HUES6 (cell line): ENCODE data around the gene RALB.
"Not testable (repeated sequence)": the region's sequence is repeated elsewhere in the genome, so short reads cannot be mapped to it uniquely, and the experiment has no call there.

ENCODE experiments used
- H3K27ac ChIP-seq: 2 replicates; pipeline ENCODE4 v1.7.0; 2013; ENCODE audit warnings: low read depth, mild to moderate bottlenecking, low read length, inconsistent platforms
- H3K27me3 ChIP-seq: 2 replicates; pipeline ENCODE4 v1.6.1; 2013; ENCODE audit warnings: low read length; ENCODE audit not compliant: control insufficient read depth, insufficient read depth
- H3K36me3 ChIP-seq: 2 replicates; pipeline ENCODE4 v1.6.1; 2013; ENCODE audit warnings: low read length; ENCODE audit not compliant: control insufficient read depth, insufficient read depth
- H3K4me1 ChIP-seq: 2 replicates; pipeline ENCODE4 v1.6.1; 2013; ENCODE audit warnings: low read length; ENCODE audit not compliant: control insufficient read depth, insufficient read depth
- H3K4me3 ChIP-seq: 2 replicates; pipeline ENCODE4 v1.5.1; 2013; ENCODE audit warnings: low read depth, low read length
- H3K9ac ChIP-seq: one replicate; pipeline ENCODE4 v1.6.1; 2013; ENCODE audit warnings: mild to moderate bottlenecking, low read length
- H3K9me3 ChIP-seq: 2 replicates; pipeline ENCODE4 v1.6.1; 2013; ENCODE audit warnings: low read depth, low read length; ENCODE audit not compliant: control insufficient read depth, insufficient read depth

The RALB gene

DNA sequence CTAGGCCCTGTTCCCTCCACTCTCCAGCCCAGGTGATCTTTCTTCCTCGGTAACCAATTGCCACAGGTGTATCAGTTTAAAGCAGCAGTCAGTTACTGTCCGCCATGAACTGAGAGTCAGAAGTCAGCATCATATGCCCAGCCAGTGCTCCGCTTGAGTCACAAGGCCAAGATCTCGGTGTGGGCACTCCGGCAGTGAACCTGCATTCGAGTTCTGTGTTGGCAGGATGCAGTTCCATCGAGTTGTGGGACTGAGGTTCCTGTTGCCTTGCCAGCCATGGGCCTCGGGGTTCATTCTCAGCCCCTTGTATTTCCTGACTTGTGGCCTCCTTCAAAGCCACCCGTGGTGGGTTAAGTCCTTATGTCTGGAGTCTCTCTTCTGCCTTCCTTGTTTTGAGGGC is 26.3 kb upstream of the RALB start:
- peaks cover 39% of the 10 kb centered on the region for H3K27me3 ChIP-seq
- no peak overlapping the region for H3K9ac ChIP-seq
- peaks cover 8% of the 10 kb centered on the region for H3K9me3 ChIP-seq
- H3K4me3 ChIP-seq = no peak overlapping the region
- 0 out of 2 replicates have a peak, but pooled peaks cover 7% of the 10 kb centered on the region for H3K36me3 ChIP-seq
- peaks cover 6% of the 10 kb centered on the region; the same call in 1 of the 2 replicates for H3K4me1 ChIP-seq
- no peak overlapping the region for H3K27ac ChIP-seq

DNA sequence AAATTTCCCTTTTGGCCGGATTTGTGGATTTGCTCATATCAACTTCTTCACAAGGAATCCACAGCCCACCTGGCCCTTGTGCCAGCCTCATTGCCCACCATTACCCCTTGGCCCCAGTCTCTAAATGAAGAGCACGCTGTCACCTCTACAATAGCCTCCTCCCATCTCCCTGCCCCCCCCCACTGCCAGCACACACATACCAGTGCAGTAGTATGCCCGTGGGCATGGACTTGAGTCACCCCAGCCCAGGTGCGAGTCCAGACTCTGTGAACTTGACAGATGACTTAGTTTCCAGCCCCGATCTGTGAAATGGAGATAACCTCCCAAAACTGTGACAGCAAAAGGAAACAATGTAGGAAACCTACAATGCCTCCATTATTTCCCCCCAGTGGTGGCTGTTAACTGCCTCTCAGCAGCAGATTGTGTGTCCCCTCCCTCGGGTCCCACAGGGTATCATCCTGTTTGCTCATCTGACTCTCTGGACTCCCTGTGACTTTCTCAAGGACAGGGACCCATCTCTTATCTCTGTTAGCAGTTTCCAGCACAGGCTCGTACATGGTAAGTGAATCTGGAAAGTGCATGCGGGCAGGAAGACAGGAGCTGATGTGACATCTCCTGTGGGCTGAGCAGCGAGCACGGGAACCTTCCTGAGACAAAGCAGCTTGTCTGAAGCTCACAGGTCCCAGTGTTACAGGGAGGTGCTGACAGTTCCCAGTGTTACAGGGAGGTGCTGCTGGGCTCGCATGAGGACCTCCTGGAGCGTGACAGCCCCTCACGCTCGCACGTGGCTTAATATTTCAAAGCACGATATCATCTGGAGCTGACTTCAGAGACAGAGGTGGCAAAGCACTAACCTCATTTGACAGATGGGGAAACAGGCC is 25.3 kb upstream of the RALB start:
- peaks cover 6% of the 10 kb centered on the region; the same call in 1 of the 2 replicates for H3K4me1 ChIP-seq
- 0 out of 2 replicates have a peak, but pooled peaks cover 2% of the 10 kb centered on the region for H3K36me3 ChIP-seq
- peaks cover 4% of the 10 kb centered on the region for H3K9me3 ChIP-seq
- H3K27ac ChIP-seq = no peak overlapping the region
- no peak overlapping the region for H3K9ac ChIP-seq
- H3K27me3 ChIP-seq = peaks cover 35% of the 10 kb centered on the region
- H3K4me3 ChIP-seq = no peak overlapping the region

DNA sequence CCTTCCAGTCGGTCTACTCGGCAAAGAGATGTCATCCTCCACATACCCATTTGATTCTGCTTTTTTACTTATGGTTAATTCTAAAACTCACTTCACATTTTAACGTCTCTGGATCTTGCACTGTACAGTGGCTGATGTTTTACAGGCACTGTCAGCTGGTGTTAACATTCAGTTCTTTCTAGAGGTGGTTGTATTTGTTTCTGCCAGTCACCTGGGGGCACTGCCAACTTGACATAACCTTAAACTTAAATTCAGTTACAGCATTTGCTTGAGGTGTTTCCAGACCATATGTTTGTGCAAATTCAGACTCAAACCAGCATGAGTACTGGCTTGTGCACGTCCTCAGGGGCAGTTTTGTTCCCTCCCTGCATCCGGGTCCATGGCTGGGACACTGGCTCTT is 24.1 kb upstream of the RALB start:
- Histone ChIP-seq H3K36me3 (no peaks in the 10 kb centered on the region), H3K4me3 (no peak overlapping the region), H3K9ac (no peak overlapping the region), H3K9me3 (no peaks in the 10 kb centered on the region), H3K4me1 (peaks cover 6% of the 10 kb centered on the region; the same call in 1 of the 2 replicates), H3K27ac (no peak overlapping the region), H3K27me3 (peaks cover 29% of the 10 kb centered on the region)

DNA sequence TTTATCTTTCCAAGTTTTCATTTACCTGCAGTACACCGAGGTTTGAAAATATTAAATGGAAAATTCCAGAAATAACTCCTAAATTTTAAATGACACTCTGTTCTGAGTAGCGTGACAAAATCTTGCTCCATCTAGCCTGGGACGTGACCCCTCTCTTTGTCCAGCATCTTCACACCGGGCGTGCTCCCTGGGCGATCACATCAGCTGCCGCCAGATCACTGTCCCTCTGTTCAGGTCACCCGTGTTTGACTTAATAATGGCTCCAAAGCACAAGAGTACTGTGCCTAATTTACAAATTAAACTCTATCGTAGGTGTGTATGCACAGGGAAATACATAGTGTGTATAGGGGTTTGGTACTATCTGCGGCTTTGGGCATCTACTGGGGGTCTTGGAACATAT is 23.3 kb upstream of the RALB start:
- Histone ChIP-seq H3K27ac (no peak overlapping the region), H3K27me3 (peaks cover 21% of the 10 kb centered on the region), H3K9ac (no peak overlapping the region), H3K4me3 (no peak overlapping the region), H3K9me3 (no peaks in the 10 kb centered on the region), H3K36me3 (no peaks in the 10 kb centered on the region), H3K4me1 (no peaks in the 10 kb centered on the region)

DNA sequence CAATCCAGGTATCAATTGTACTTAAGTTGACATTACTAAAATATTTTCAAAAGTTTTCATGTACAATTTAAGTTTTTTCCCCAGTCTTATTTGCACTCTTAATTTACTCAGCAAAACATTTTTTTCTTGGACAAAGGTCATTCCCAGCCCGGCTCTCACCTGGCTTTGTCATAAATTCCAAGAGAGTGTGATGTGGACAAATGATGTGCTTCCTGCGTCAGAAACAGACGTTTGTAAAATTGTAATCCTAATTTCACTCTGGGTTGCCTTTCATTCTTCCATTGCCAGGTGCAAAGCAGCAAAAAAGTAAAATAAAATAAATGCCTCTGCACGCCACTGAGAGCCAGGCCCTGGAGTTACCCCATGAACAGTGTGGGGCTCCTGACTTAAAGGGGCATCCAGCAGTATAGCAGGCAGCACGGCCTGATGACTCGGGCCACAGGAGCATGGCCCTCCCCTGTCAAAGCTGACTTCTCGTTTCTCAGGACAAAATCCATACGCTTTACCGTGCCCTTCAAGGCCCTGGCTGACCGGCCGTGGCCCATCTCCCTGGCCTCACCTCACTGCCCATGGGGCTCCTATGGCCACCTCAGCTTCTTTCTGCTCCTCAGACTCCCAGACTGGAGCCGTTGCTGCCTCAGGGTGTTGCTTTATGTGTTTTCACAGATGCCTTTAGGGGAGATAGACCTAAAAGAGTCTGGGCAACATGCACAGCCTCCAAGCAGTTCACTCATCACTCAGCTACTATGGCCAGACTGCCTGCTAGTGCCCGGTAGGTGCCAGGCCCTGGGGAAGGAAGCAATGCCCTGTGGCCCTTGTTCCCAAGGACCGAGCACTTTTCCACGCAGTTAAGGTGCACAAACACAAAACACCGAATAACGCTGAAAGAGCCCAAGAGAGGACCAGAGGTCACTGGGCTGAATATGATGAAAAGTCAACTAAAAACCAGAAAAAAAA is 21.9 kb upstream of the RALB start:
- no peaks in the 10 kb centered on the region for H3K9me3 ChIP-seq
- H3K27me3 ChIP-seq = peaks cover 8% of the 10 kb centered on the region
- no peaks in the 10 kb centered on the region for H3K36me3 ChIP-seq
- H3K4me3 ChIP-seq = no peak overlapping the region
- H3K9ac ChIP-seq = no peak overlapping the region
- no peaks in the 10 kb centered on the region for H3K4me1 ChIP-seq
- no peak overlapping the region for H3K27ac ChIP-seq

DNA sequence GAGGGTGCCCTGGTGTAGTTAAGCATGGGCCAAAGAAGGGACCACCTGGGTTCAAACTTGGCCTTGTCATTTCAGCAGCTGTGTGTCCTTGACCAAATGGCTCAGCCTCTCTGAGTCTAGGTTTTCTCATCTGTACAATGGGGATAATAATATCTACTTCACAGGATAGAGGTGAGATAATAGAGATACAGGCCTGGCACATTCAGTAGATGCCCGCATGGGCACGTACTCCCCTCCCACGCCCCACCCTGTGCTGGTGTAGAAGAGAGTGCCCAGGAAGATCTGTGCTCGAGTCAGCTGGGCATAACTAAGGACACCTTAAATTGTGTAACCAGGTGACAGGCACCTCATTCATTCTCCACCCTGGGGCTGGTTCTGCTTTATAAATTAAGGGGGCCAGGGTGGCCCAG is 21.1 kb upstream of the RALB start:
- Histone ChIP-seq H3K27ac (no peak overlapping the region), H3K9ac (no peak overlapping the region), H3K36me3 (no peaks in the 10 kb centered on the region), H3K27me3 (no peaks in the 10 kb centered on the region), H3K4me1 (no peaks in the 10 kb centered on the region), H3K4me3 (no peak overlapping the region), H3K9me3 (no peaks in the 10 kb centered on the region)

DNA sequence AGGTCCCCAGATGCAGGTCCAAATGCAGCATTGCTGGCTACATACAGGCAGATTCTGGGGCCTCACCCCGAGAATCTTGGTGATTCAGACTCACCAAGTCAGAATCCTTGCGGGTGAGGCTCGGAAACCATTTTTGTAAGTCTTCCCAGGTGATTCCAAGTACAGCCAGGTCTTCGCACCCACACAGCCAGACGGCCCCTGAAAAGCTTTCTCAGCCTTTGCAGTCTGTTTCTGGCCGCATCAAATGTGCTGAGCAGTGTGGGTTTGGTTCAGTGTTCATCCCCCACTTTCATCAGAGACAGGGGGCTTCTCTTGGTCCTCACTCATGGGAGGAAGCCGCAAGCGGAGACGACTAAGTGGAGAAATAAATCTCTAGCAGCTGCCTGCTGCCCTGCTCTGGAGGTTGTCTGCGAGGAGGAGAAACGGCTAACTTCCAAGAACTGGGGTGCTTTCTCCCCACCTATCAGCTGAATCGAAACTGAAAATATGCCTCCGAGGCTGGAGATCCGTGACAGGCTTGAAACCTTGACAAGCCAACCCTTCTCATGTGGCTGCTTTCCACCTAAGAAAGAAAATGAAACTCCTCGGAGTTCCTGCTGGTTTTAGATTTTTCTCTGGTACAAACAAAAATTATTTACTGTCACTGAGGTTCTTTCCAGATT is 20.5 kb upstream of the RALB start:
- H3K4me3 ChIP-seq = no peak overlapping the region
- H3K27ac ChIP-seq = no peak overlapping the region
- no peaks in the 10 kb centered on the region for H3K36me3 ChIP-seq
- H3K9me3 ChIP-seq = no peaks in the 10 kb centered on the region
- no peaks in the 10 kb centered on the region; the same call in 1 of the 2 replicates for H3K27me3 ChIP-seq
- H3K9ac ChIP-seq = no peak overlapping the region
- 0 out of 2 replicates have a peak, but pooled peaks cover under 1% of the 10 kb centered on the region for H3K4me1 ChIP-seq

DNA sequence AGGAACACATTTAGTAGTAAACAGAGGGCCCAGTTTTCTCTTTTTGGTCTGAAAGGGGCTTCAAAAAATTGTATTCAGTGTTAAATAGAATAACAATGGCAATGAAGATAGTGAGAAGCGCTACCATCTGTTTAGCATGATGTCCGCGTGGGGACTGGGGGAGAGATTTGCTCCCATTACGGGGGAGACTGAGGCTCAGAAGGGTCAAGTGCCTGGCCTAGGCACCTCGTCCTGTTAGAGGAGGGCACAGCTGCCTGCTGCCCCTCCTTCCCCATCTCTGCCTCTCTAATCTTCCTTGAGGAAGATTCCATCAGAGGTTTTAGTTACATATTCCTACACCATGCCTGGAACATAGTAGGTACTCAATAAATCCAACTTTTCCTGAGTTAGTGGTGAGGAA is 19.4 kb upstream of the RALB start:
- no peak overlapping the region for H3K4me3 ChIP-seq
- no peak overlapping the region for H3K9ac ChIP-seq
- H3K27ac ChIP-seq = no peak overlapping the region
- peaks cover 9% of the 10 kb centered on the region for H3K4me1 ChIP-seq
- H3K9me3 ChIP-seq = no peaks in the 10 kb centered on the region
- H3K36me3 ChIP-seq = no peaks in the 10 kb centered on the region
- H3K27me3 ChIP-seq = no peaks in the 10 kb centered on the region; the same call in 1 of the 2 replicates

DNA sequence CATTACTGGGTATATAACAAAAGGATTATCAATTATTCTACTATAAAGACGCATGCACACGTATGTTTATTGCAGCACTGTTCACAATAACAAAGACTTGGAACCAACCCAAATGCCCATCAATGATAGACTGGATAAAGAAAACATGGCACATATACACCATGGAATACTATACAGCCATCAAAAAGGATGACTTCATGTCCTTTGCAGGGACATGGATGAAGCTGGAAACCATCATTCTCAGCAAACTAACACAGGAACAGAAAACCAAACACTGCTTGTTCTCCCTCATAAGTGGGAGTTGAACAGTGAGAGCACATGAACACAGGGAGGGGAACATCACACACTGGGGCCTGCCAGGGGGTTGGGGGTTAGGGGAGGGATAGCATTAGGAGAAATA is 17.5 kb upstream of the RALB start:
- not testable (repeated sequence) for H3K4me3 ChIP-seq, H3K9me3 ChIP-seq, H3K9ac ChIP-seq, H3K27ac ChIP-seq, H3K27me3 ChIP-seq, H3K36me3 ChIP-seq
- H3K4me1 ChIP-seq = peaks cover 26% of the 10 kb centered on the region

DNA sequence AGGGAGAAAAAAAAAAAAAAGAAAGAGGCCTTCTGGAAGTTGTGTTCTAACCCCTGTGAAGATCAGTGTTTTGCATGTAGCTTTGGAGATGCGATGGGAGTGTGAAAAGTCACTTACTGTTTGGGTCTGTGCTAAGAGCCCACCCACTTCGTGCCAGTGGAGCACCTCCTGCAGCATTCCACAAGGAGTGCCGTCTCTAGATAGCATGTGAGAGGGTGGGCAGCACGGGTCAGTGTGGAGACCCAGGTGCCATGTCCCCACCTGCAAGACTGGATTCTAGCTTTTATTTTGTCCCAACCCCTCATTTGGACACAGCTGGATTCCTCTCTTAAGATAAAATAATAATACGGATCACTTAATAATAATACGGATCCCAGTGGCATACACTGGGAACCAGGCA is 17.0 kb upstream of the RALB start:
- Histone ChIP-seq H3K27ac (no peak overlapping the region), H3K9ac (no peak overlapping the region), H3K4me1 (peaks cover 26% of the 10 kb centered on the region), H3K4me3 (no peak overlapping the region), H3K9me3 (no peaks in the 10 kb centered on the region), H3K36me3 (no peaks in the 10 kb centered on the region), H3K27me3 (no peaks in the 10 kb centered on the region; the same call in 1 of the 2 replicates)
